HL-60 (cell line): ENCODE data around the gene RAB3A.
A peak's percentile ranks its signal among the peaks of the same experiment; 100 is the strongest.

ENCODE experiments used
- DNase-seq, 2 experiments: peaks; one replicate each; pipeline ENCODE4 v3.0.0-alpha.2; 2010 to 2020; ENCODE audit warnings: low read depth in 1 of 2, low spot score in 1 of 2
- H3K27ac ChIP-seq: fragments of 250-450 bp; sonication (Bioruptor Pico); replicated peaks from 2 replicates; pipeline ENCODE4 v1.5.1; 2020; ENCODE audit warnings: mild to moderate bottlenecking, moderate library complexity
- H3K27me3 ChIP-seq: fragments of 250-450 bp; sonication (Bioruptor Pico); 2 replicates; pipeline ENCODE4 v1.5.1; 2021; ENCODE audit warnings: mild to moderate bottlenecking, moderate library complexity; ENCODE audit not compliant: insufficient read depth, poor library complexity, severe bottlenecking
- H3K4me3 ChIP-seq: replicated peaks from 2 replicates; pipeline ENCODE4 v1.5.1; 2011; ENCODE audit warnings: mild to moderate bottlenecking, control low read depth, low read length; ENCODE audit not compliant: insufficient read depth
- GABPA ChIP-seq: IDR thresholded peaks from 2 replicates; pipeline ENCODE4 v1.6.1; 2012; ENCODE audit warnings: low read depth
- POLR2AphosphoS5 ChIP-seq: IDR thresholded peaks from 2 replicates; pipeline ENCODE4 v1.6.1; 2012; ENCODE audit warnings: low read depth
- SPI1 ChIP-seq: IDR thresholded peaks from 2 replicates; pipeline ENCODE4 v1.6.1; 2012; ENCODE audit warnings: low read depth, mild to moderate bottlenecking, borderline replicate concordance
- TF ChIP-seq, protein P1 (sequence below): IDR thresholded peaks from 2 replicates; pipeline ENCODE4 v1.6.1; 2012; ENCODE audit warnings: low read depth; ENCODE audit not compliant: insufficient replicate concordance
- TF ChIP-seq, protein P2 (sequence below): IDR thresholded peaks from one replicate; pipeline ENCODE4 v1.5.1; 2011; ENCODE audit warnings: low read length, control low read depth, inconsistent platforms; ENCODE audit not compliant: insufficient read depth

The RAB3A gene

DNA sequence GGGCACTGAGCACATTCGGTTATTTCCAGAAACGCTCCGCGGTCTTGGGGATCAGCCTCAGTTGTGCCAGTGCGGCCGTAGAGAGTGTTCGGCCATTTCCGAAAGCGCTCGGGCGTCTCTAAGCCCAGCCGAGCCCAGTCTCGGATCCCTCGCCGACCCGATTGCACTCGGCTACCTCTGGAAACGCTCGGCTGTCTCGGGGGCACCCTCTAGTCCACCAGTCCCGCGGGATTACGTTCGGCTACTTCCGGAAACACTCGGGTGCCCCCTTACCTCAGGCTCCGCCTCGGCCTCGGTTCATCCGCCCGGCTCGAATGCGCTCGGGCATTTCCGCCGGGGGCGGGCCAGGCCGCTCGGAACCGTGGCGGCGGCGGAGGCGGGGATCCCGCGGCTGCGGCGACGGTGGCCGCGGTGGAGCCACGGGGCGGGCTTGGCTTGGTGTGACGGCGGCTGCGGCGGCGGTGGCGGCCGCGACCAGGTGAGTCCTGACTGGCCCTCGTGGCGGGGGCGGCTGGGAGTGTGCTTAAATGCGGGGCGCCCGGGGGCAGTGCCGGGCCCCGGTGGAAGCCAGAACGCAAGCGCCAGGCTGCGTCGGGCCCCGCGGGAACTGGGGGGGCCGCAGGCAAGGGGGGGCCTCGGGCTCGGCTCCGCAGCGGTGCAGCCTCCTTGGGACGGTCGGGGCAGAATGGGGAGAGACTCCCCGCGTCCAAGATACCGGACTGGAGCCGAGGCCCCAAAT is 50.9 kb downstream of the RAB3A start, which contains the start of gene PIK3R2:
PIK3R2 (plus strand) TSS at position 347 of the 739 bp plus-strand sequence. CDS start 2,717 bp downstream, outside the sequence.
- TF ChIP-seq GABPA: 0 out of 2 replicates have a peak, but pooled peaks have one; percentile 7
- TF ChIP-seq, protein P1, sequence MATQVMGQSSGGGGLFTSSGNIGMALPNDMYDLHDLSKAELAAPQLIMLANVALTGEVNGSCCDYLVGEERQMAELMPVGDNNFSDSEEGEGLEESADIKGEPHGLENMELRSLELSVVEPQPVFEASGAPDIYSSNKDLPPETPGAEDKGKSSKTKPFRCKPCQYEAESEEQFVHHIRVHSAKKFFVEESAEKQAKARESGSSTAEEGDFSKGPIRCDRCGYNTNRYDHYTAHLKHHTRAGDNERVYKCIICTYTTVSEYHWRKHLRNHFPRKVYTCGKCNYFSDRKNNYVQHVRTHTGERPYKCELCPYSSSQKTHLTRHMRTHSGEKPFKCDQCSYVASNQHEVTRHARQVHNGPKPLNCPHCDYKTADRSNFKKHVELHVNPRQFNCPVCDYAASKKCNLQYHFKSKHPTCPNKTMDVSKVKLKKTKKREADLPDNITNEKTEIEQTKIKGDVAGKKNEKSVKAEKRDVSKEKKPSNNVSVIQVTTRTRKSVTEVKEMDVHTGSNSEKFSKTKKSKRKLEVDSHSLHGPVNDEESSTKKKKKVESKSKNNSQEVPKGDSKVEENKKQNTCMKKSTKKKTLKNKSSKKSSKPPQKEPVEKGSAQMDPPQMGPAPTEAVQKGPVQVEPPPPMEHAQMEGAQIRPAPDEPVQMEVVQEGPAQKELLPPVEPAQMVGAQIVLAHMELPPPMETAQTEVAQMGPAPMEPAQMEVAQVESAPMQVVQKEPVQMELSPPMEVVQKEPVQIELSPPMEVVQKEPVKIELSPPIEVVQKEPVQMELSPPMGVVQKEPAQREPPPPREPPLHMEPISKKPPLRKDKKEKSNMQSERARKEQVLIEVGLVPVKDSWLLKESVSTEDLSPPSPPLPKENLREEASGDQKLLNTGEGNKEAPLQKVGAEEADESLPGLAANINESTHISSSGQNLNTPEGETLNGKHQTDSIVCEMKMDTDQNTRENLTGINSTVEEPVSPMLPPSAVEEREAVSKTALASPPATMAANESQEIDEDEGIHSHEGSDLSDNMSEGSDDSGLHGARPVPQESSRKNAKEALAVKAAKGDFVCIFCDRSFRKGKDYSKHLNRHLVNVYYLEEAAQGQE: no peak
- TF ChIP-seq, protein P2, sequence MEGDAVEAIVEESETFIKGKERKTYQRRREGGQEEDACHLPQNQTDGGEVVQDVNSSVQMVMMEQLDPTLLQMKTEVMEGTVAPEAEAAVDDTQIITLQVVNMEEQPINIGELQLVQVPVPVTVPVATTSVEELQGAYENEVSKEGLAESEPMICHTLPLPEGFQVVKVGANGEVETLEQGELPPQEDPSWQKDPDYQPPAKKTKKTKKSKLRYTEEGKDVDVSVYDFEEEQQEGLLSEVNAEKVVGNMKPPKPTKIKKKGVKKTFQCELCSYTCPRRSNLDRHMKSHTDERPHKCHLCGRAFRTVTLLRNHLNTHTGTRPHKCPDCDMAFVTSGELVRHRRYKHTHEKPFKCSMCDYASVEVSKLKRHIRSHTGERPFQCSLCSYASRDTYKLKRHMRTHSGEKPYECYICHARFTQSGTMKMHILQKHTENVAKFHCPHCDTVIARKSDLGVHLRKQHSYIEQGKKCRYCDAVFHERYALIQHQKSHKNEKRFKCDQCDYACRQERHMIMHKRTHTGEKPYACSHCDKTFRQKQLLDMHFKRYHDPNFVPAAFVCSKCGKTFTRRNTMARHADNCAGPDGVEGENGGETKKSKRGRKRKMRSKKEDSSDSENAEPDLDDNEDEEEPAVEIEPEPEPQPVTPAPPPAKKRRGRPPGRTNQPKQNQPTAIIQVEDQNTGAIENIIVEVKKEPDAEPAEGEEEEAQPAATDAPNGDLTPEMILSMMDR: no peak
- Histone ChIP-seq H3K27ac (peak within 1 kb of the TSS; percentile 99), H3K27me3 (no peaks in the 10 kb centered on the region), H3K4me3 (peak within 1 kb of the TSS; percentile 84)
- DNase-seq: peak; percentile 96 to 99

DNA sequence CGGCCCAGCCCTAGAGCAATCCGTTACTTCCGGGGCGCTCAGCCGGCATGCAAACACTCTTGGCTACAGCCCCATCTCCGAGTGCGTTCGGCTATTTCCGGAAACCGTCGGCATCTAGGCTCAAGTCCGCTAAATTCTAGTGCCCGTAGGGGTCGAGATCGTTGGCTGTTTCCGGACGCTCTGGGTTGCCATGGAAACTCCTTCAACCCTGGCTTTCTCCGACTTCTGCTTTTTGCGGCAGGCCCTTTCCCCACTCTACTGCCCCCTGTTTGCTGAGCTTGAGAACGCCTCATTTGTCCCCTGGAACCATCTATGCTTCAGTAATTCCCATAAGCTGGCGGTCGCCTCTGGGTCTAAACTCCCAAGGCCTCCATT is 51.4 kb downstream of the RAB3A start:
- peak overlapping the region; percentile 39 for H3K4me3 ChIP-seq
- peak overlapping the region; percentile 99 for H3K27ac ChIP-seq
- H3K27me3 ChIP-seq: no peaks in the 10 kb centered on the region
- DNase-seq: peak; percentile 98 to 100
- TF ChIP-seq POLR2AphosphoS5: peak; percentile 54
- TF ChIP-seq GABPA: no peak; the same call in 1 of the 2 replicates
- TF ChIP-seq SPI1: peak; percentile 98
- TF ChIP-seq, protein P2: peak; percentile 85

DNA sequence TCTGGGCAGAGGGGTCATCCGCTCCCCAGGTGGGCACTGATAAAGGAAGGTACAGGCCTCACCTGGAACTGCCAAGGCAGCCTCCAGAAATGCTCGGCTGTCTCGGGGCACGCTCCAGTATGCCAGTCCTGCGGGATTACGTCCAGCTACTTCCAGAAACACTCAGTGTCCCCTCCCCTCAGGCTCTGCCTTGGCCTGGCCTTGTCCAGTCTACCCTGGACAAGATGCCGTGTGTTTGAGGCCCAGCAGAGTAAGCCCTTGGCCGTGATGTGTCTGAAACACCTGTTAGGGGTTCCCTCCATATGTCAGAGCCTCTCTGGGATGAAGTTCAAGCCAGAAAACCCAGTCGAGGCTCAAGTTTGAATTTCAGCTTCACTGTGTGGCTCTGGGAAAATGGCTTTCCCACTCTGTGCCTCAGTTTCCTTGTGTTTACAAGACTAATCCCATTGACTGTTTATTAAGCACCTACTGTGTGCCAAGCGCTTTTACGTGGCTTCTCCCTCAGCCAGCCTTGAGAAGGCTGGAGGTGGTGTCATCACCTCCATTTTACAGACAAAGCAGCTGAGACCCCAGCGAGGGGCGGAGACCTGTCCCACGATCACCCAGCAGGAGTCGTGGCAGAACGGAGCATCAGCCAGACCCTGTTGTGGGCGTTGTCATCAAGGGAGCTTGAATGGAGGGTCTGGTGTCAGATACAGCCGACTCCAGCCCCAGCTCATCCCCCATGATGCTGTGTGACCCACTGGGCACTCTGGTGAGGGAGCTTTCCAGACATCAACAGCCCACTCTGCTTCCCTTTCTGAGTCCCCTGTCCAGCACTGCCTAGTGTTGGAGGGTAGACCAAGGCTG is 52.8 kb downstream of the RAB3A start:
- no peak overlapping the region for H3K4me3 ChIP-seq
- no peak for DNase-seq
- H3K27me3 ChIP-seq: no peaks in the 10 kb centered on the region
- 0 out of 2 replicates have a peak overlapping the region, but pooled peaks have one; percentile 99 for H3K27ac ChIP-seq
- TF ChIP-seq GABPA: no peak
- TF ChIP-seq, protein P2: no peak
- TF ChIP-seq, protein P1: no peak
- no peak for TF ChIP-seq POLR2AphosphoS5
- TF ChIP-seq SPI1: no peak
